ENCODE measurements around the gene MINDY4.

DNA sequence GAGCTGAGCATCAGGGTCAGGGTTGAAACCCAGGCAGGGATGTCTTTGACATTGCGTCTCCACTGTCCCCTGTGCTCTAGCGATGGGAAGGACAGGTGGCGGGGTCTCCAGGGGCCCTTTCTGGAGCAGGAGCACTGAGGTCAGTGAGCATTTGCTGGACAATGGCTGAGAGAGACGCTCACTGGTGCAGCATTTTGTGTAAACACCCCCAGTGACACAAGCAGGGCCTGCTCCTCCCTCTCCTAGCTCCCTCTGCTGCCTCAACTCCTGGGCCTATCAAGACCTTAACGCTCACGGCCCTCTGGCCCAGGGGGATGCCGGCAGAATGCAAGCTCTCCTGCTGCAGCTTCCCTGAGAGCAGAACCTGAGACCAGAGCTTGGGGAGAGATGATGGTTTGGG lies 36.7 kb upstream of the MINDY4 start:
- TF ChIP-seq EZH2phosphoT487 (IDR thresholded peaks at IDR 0.05; ENCODE audit: borderline replicate concordance, low read length), result no peak
- TF ChIP-seq, protein P1, sequence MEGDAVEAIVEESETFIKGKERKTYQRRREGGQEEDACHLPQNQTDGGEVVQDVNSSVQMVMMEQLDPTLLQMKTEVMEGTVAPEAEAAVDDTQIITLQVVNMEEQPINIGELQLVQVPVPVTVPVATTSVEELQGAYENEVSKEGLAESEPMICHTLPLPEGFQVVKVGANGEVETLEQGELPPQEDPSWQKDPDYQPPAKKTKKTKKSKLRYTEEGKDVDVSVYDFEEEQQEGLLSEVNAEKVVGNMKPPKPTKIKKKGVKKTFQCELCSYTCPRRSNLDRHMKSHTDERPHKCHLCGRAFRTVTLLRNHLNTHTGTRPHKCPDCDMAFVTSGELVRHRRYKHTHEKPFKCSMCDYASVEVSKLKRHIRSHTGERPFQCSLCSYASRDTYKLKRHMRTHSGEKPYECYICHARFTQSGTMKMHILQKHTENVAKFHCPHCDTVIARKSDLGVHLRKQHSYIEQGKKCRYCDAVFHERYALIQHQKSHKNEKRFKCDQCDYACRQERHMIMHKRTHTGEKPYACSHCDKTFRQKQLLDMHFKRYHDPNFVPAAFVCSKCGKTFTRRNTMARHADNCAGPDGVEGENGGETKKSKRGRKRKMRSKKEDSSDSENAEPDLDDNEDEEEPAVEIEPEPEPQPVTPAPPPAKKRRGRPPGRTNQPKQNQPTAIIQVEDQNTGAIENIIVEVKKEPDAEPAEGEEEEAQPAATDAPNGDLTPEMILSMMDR (conservative IDR thresholded peaks at IDR 0.05; ENCODE audit: low read depth, low read length), result no peak

Data from PC-3 (cell line).